Hepatocyte (in vitro differentiated cells): ENCODE results near the gene TXN2. TPM values are rescaled to one million over a fixed set of nuclear protein-coding genes. Genes with fewer than 3 reads are reported as not detected.
"Not testable (repeated sequence)": the region's sequence is repeated elsewhere in the genome, so short reads cannot be mapped to it uniquely, and the experiment has no call there.

ENCODE experiments used
- DNase-seq: peaks from one replicate; pipeline ENCODE4 v3.0.0-alpha.2; 2016; ENCODE audit warnings: low spot score
- H2AFZ ChIP-seq: fragments of 200-600 bp; sonication (generic); 2 replicates; pipeline ENCODE4 v1.6.0; 2016; ENCODE audit warnings: antibody characterized with exemption, mild to moderate bottlenecking
- H3K27ac ChIP-seq: fragments of 200-600 bp; sonication (generic); 2 replicates; pipeline ENCODE4 v1.5.1; 2016; ENCODE audit warnings: mild to moderate bottlenecking
- H3K27me3 ChIP-seq: fragments of 200-600 bp; sonication (generic); 2 replicates; pipeline ENCODE4 v1.6.1; 2016
- H3K36me3 ChIP-seq: fragments of 200-600 bp; sonication (generic); replicated peaks from 2 replicates; pipeline ENCODE4 v1.5.1; 2016; ENCODE audit warnings: low read depth; ENCODE audit not compliant: insufficient read depth
- H3K4me1 ChIP-seq: fragments of 200-600 bp; sonication (generic); 2 replicates; pipeline ENCODE4 v1.5.1; 2016; ENCODE audit warnings: mild to moderate bottlenecking, moderate library complexity; ENCODE audit not compliant: insufficient read depth
- H3K4me2 ChIP-seq: fragments of 200-600 bp; sonication (generic); 2 replicates; pipeline ENCODE4 v1.6.0; 2016
- H3K4me3 ChIP-seq: fragments of 200-600 bp; sonication (generic); 2 replicates; pipeline ENCODE4 v1.5.1; 2016; ENCODE audit warnings: mild to moderate bottlenecking
- H3K79me2 ChIP-seq: fragments of 200-600 bp; sonication (generic); 2 replicates; pipeline ENCODE4 v1.6.0; 2017; ENCODE audit warnings: mild to moderate bottlenecking
- H3K9me2 ChIP-seq: fragments of 200-600 bp; sonication (generic); replicated peaks from 2 replicates; pipeline ENCODE4 v1.6.0; 2017; ENCODE audit warnings: mild to moderate bottlenecking; ENCODE audit not compliant: insufficient read depth
- H3K9me3 ChIP-seq: fragments of 200-600 bp; sonication (generic); 2 replicates; pipeline ENCODE4 v1.5.1; 2016; ENCODE audit warnings: low read depth, mild to moderate bottlenecking
- H4K20me1 ChIP-seq: fragments of 200-600 bp; sonication (generic); 2 replicates; pipeline ENCODE4 v1.6.0; 2016; ENCODE audit warnings: mild to moderate bottlenecking; ENCODE audit not compliant: insufficient read depth, poor library complexity, severe bottlenecking
- EZH2 ChIP-seq: fragments of 200-600 bp; sonication (generic); IDR thresholded peaks from 2 replicates; pipeline ENCODE4 v1.6.1; 2016; ENCODE audit warnings: antibody characterized with exemption, mild to moderate bottlenecking, borderline replicate concordance
- EZH2phosphoT487 ChIP-seq: fragments of 200-600 bp; sonication (generic); IDR thresholded peaks from one replicate; pipeline ENCODE4 v1.6.1; 2018; ENCODE audit warnings: antibody characterized with exemption, mild to moderate bottlenecking, low read depth, moderate library complexity; ENCODE audit not compliant: unreplicated experiment, severe bottlenecking
- WGBS: methylation state at CpG from one replicate; pipeline ENCODE4 v1.1.6; 2016; ENCODE audit warnings: low lambda C conversion rate; ENCODE audit errors: missing lambda C conversion rate; 5-methylcytosine and 5-hydroxymethylcytosine counted together
- polyA plus RNA-seq: library from polyadenylated mRNA; unstranded; fragments of >200 nt; fragmentation: Nextera tagmentation; extraction: Ambion mirVana; gene quantifications from 2 replicates; pipeline ENCODE4 v1.2.1, GENCODE V29; 2016
- total RNA-seq: library from RNA; depleted of rRNA; stranded (reverse); fragments of >200 nt; gene quantifications from 2 replicates; pipeline ENCODE4 v1.2.3, GENCODE V29; 2014
- TF ChIP-seq, protein P1 (sequence below): fragments of 200-600 bp; sonication (generic); IDR thresholded peaks from 2 replicates; pipeline ENCODE4 v1.5.1; 2016; ENCODE audit warnings: antibody characterized with exemption, mild to moderate bottlenecking; ENCODE audit not compliant: poor library complexity

The TXN2 gene
- total and polyA plus RNA-seq, 2 experiments from 2014 or later, result 42.6 to 129 TPM

DNA sequence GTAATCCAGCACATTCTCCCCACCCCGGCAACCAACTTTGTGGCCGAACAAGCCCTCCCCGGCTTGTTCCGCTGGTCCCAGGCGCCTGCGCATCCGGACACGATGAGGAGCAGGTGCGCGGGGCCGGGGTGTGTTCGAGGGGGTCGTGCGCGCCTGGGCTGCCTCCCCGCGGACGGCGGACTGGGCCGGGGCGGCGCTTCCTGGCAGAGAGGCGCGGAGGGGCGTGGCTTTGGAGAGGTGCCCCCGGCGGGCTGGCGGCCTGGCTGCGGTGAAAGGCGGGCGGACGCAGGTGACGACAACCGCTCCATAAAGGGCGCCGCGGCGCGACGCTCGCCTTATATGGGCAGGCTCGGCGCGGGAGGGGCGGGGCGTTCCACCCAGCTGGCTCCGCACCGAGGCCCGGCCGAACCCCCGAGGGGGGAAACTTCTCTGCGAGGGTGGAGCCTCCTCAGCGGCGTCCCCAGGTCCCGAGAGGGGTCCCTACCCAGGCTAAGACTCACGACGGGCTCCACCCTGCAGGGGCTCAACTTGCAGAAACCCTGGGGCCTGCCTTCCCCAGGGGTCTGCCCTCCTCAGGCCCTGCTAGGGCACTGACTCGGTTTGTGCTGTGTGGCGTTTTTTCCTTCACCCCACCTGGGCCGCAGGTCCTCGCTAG lies 26.4 kb downstream of the TXN2 start:
- no peaks in the 10 kb centered on the region for H3K36me3 ChIP-seq
- TF ChIP-seq EZH2phosphoT487 (no peak), EZH2 (no peak)
- TF ChIP-seq, protein P1, sequence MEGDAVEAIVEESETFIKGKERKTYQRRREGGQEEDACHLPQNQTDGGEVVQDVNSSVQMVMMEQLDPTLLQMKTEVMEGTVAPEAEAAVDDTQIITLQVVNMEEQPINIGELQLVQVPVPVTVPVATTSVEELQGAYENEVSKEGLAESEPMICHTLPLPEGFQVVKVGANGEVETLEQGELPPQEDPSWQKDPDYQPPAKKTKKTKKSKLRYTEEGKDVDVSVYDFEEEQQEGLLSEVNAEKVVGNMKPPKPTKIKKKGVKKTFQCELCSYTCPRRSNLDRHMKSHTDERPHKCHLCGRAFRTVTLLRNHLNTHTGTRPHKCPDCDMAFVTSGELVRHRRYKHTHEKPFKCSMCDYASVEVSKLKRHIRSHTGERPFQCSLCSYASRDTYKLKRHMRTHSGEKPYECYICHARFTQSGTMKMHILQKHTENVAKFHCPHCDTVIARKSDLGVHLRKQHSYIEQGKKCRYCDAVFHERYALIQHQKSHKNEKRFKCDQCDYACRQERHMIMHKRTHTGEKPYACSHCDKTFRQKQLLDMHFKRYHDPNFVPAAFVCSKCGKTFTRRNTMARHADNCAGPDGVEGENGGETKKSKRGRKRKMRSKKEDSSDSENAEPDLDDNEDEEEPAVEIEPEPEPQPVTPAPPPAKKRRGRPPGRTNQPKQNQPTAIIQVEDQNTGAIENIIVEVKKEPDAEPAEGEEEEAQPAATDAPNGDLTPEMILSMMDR, result peak; percentile 5
- H3K27ac ChIP-seq, result peak overlapping the region; percentile 94
- DNase-seq, result peak; percentile 98
- no peaks in the 10 kb centered on the region for H3K9me3 ChIP-seq
- H3K79me2 ChIP-seq, result no peaks in the 10 kb centered on the region
- H4K20me1 ChIP-seq, result no peaks in the 10 kb centered on the region
- peak overlapping the region; percentile 7 for H3K4me3 ChIP-seq
- no peaks in the 10 kb centered on the region for H3K9me2 ChIP-seq
- peaks cover 21% of the 10 kb centered on the region for H3K4me1 ChIP-seq
- peak overlapping the region; percentile 32 for H2AFZ ChIP-seq
- 3% methylated on average over 42 of the region's 61 CpGs for WGBS
- H3K27me3 ChIP-seq, result no peaks in the 10 kb centered on the region
- H3K4me2 ChIP-seq, result peak overlapping the region; percentile 82

DNA sequence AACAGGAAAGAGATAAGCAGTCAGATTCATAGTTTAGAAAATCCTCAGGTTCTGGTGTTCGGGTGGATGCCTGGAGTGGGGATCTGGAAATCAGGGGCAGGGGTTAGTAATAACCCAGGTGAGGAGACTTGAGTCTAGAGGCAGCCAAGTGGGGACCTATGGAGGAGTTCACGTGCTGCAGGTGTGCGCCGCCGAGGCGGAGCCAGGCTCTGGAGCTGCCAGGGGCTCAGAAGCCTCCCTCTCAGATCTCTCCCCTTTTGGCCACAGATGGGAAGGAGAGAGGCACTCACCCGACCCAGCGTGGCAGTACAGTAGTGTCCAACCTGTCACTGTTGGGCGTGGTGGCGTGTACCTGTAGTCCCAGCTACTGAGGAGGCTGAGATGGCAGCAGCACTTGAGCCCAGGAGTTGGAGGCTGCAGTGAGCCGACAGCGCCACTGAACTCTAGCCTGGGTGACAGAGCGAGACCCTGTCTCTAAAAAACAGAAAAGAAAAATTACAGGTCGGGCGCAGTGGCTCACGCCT lies 27.5 kb downstream of the TXN2 start:
- peak overlapping the region; percentile 82 for H3K4me2 ChIP-seq
- H3K36me3 ChIP-seq, result no peaks in the 10 kb centered on the region
- H3K4me1 ChIP-seq, result peaks cover 21% of the 10 kb centered on the region
- no peak overlapping the region for H3K4me3 ChIP-seq
- no peaks in the 10 kb centered on the region for H4K20me1 ChIP-seq
- no peak overlapping the region for H2AFZ ChIP-seq
- no peaks in the 10 kb centered on the region for H3K79me2 ChIP-seq
- H3K9me2 ChIP-seq, result no peaks in the 10 kb centered on the region
- H3K9me3 ChIP-seq, result no peaks in the 10 kb centered on the region
- H3K27ac ChIP-seq, result no peak overlapping the region
- TF ChIP-seq, protein P1, result no peak
- DNase-seq, result no peak
- no peaks in the 10 kb centered on the region for H3K27me3 ChIP-seq
- 95% methylated on average over 16 of the region's 16 CpGs for WGBS

DNA sequence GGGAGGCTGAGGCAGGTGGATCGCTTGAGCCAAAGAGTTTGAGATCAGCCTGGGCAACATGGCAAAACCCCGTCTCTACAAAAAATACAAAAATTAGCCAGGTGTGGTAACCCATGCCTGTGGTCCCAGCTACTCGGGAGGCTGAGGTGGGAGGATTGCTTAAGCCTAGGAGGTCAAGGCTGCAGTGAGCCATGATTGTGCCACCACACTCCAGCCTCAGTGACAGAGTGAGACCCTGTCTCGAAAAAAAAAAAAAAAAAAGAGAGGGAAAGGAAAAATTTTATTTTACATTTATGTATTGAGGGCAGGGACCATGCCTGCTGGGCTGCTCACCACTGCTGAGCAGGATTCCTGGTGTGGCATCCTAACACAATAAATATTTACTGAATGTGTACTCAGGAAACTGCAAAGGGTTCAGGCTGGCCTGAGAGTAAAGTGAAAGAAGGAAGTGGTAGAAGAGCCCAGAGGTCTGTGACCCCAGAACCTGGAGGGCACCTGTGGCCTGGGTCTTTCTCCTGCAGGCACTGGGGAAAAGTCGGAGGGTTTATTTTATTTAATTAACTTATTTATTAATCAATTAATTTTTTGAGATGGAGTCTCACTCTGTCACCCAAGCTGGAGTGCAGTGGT lies 28.3 kb downstream of the TXN2 start:
- not testable (repeated sequence) for H3K9me2 ChIP-seq, H3K4me2 ChIP-seq, H3K27ac ChIP-seq, H3K36me3 ChIP-seq, H3K27me3 ChIP-seq, H3K4me3 ChIP-seq, DNase-seq, H3K9me3 ChIP-seq, H2AFZ ChIP-seq, H3K79me2 ChIP-seq, H4K20me1 ChIP-seq
- H3K4me1 ChIP-seq, result peaks cover 21% of the 10 kb centered on the region
- 94% methylated on average over 5 of the region's 5 CpGs for WGBS

DNA sequence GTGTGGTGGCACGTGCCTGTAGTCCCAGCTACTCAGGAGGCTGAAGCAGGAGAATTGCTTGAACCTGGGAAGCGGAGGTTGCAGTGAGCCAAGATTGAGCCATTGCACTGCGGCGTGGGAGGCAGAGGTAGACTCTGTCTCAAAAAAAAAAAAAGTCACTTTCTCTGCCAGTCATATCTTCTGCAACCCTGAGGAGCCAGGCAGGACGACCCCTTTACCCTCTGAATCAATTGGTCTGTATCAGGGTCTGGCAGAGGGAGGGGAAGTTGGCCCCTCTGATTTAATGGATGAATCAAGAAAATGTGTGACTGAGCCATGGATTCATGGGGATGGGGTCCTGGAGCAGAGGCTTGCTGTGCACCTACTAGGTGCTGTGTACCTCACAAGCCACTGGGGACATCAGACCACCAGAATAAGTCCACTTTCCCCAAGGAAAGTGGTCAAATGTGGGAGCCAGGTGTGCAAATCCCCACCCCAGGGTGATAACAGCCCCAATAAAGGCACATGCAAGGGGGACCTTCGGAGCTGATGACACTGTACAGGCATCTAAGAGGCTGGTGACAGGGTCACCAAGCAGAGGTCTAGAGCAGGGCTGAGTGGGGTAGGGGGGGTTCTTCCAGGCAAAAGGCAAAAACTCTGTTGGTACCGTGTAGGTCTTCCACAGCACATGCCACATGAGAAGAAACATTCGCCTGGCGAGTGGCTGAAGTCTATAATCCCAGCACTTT lies 29.0 kb downstream of the TXN2 start:
- no peaks in the 10 kb centered on the region for H4K20me1 ChIP-seq
- H3K27ac ChIP-seq, result peak overlapping the region; percentile 88
- peak; percentile 2 for DNase-seq
- no peak overlapping the region for H3K4me2 ChIP-seq
- H3K27me3 ChIP-seq, result no peaks in the 10 kb centered on the region
- H3K36me3 ChIP-seq, result no peaks in the 10 kb centered on the region
- TF ChIP-seq EZH2 (no peak), EZH2phosphoT487 (no peak)
- TF ChIP-seq, protein P1, result no peak
- no peak overlapping the region for H3K4me3 ChIP-seq
- peaks cover 21% of the 10 kb centered on the region for H3K4me1 ChIP-seq
- no peaks in the 10 kb centered on the region for H3K9me3 ChIP-seq
- WGBS, result 94% methylated on average over 9 of the region's 9 CpGs
- H3K79me2 ChIP-seq, result no peaks in the 10 kb centered on the region
- H2AFZ ChIP-seq, result no peak overlapping the region
- H3K9me2 ChIP-seq, result no peaks in the 10 kb centered on the region

DNA sequence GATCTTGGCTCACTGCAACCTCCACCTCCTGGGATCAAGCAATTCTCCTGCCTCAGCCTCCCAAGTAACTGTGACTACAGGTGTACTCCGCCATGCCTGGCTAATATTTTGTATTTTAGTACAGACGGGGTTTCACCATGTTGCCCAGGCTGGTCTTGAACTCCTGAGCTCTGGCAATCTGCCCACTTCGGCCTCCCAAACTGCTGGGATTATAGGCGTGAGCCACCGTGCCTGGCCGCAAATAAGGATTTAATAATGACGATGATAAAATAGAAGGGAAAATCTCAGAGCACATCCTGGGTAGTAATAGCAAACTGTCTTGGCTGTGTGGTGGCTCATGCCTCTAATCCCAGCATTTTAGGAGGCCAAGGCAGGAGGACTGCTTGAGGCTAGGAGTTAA lies 30.5 kb downstream of the TXN2 start:
- not testable (repeated sequence) for H4K20me1 ChIP-seq, H3K4me2 ChIP-seq, H3K9me3 ChIP-seq, H3K9me2 ChIP-seq, H3K79me2 ChIP-seq, H3K4me3 ChIP-seq, H2AFZ ChIP-seq, DNase-seq, H3K27me3 ChIP-seq, H3K36me3 ChIP-seq
- WGBS, result 89% methylated on average over 7 of the region's 7 CpGs
- peaks cover 21% of the 10 kb centered on the region for H3K4me1 ChIP-seq
- peak overlapping the region; percentile 88 for H3K27ac ChIP-seq
